Thyroid gland (tissue), 4 donors: ENCODE measurements around the gene SLC25A1. TPM values are rescaled to one million over a fixed set of nuclear protein-coding genes. Genes with fewer than 3 reads are reported as not detected.

Source experiments
- DNase-seq, 2 donors: peaks; one replicate each; pipeline ENCODE4 v3.0.0-alpha.2; 2019
- H3K27ac ChIP-seq, 3 donors: fragments of 200-600 bp; sonication (generic); 1 replicate in 2 of 3; 2 replicates in 1 of 3; pipeline ENCODE4 v1.5.1; 2016 to 2019; ENCODE audit warnings: mild to moderate bottlenecking in 1 of 3, moderate library complexity in 1 of 3
- H3K27me3 ChIP-seq: fragments of 200-600 bp; sonication (generic); one replicate; pipeline ENCODE4 v1.5.1; 2019
- H3K36me3 ChIP-seq, 2 donors: fragments of 200-600 bp; sonication (generic); one replicate each; pipeline ENCODE4 v1.5.1; 2016 to 2019
- H3K4me1 ChIP-seq, 2 donors: fragments of 200-600 bp; sonication (generic); one replicate each; pipeline ENCODE4 v1.5.1; 2017 to 2019
- H3K4me3 ChIP-seq, 3 donors: fragments of 200-600 bp; sonication (generic); replicated peaks in 1 of 3; 1 replicate in 2 of 3; 2 replicates in 1 of 3; pipeline ENCODE4 v1.5.1; 2016; ENCODE audit warnings: mild to moderate bottlenecking in 1 of 3
- H3K9me3 ChIP-seq: fragments of 200-600 bp; sonication (generic); one replicate; pipeline ENCODE4 v1.5.1; 2017
- POLR2A ChIP-seq, 2 donors: fragments of 450-650 bp; IDR thresholded peaks; one replicate each; pipeline ENCODE4 v1.6.1; 2017; ENCODE audit warnings: antibody characterized with exemption in 2 of 2, mild to moderate bottlenecking in 2 of 2, moderate library complexity in 1 of 2
- WGBS, 2 donors: methylation state at CpG; one replicate each; pipeline ENCODE4 v1.1.5; 2017; 5-methylcytosine and 5-hydroxymethylcytosine counted together
- intact Hi-C: fragments of 100-400 bp; cut with DNase I; formaldehyde crosslinking; loops from one replicate; pipeline ENCODE4 v1.15.1; 2023
- total RNA-seq, 4 donors: library from RNA; depleted of rRNA; stranded (reverse); fragments of >200 nt; gene quantifications; one replicate each; pipeline ENCODE4 v1.2.3, GENCODE V29; 2016
- TF ChIP-seq, protein P1 (sequence below), 6 experiments: fragments of 200-600 bp in 3 of 6; fragments of 450-650 bp in 3 of 6; sonication (generic) in 3 of 6; IDR thresholded peaks; one replicate each; pipeline ENCODE4 v1.5.1; 2016 to 2019; ENCODE audit warnings: antibody characterized with exemption in 6 of 6, mild to moderate bottlenecking in 2 of 6, inconsistent platforms in 1 of 6, moderate library complexity in 1 of 6

The SLC25A1 gene
- total RNA-seq, 4 donors from 2014 or later = 38.7 to 79.9 (median 62.1) TPM

DNA sequence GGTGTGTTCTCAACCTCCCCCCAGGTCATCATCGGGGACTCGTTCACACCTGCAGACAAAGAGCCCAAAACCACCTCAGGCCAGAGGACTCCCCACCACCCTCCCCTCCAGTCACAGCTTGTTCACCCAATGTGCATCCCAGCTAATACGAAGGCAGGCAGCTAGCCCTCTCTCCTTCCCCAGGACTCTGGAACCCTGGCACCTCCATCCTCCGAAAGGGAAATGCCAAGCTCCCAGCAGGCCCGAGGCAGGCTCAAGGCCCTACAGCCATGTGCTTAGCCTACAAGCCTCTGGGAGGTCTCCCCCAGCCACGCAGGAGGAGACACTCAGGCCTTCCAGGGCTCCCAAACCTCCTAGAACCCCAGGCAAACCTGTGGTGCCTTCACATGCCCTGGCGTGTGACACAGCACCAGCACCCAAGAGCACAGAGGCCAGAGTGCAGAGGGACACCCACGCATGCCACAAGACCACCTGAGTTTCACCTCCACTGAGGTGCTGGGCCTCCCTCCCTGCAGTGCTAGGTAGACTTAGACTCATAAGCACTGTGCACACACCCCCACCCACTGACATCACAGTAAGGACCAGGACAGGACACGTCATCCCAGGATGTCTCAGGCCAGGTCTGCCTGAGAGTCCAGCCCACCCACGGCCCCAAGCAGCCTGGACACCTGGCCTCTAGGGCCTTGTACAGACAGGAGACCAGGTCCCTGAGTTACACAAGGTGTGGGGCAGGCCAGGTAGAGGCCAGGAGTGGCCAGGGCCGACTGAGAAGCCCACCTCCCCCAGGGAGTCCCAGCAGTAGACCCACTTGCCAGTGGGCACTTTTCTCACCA is 40.9 kb downstream of the SLC25A1 start:
- Histone ChIP-seq H3K4me3 (no peak overlapping the region), H3K9me3 (no peaks in the 10 kb centered on the region), H3K27me3 (no peaks in the 10 kb centered on the region), H3K27ac (no peak overlapping the region), H3K36me3 (peaks cover 73 to 77% of the 10 kb centered on the region in 2 donors), H3K4me1 (no peaks in the 10 kb centered on the region)
- DNase-seq = no peak
- intact Hi-C loops = no loop called here
- TF ChIP-seq, protein P1, sequence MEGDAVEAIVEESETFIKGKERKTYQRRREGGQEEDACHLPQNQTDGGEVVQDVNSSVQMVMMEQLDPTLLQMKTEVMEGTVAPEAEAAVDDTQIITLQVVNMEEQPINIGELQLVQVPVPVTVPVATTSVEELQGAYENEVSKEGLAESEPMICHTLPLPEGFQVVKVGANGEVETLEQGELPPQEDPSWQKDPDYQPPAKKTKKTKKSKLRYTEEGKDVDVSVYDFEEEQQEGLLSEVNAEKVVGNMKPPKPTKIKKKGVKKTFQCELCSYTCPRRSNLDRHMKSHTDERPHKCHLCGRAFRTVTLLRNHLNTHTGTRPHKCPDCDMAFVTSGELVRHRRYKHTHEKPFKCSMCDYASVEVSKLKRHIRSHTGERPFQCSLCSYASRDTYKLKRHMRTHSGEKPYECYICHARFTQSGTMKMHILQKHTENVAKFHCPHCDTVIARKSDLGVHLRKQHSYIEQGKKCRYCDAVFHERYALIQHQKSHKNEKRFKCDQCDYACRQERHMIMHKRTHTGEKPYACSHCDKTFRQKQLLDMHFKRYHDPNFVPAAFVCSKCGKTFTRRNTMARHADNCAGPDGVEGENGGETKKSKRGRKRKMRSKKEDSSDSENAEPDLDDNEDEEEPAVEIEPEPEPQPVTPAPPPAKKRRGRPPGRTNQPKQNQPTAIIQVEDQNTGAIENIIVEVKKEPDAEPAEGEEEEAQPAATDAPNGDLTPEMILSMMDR (IDR thresholded peaks at IDR 0.05) = no peak
- no peak for TF ChIP-seq POLR2A (IDR thresholded peaks at IDR 0.05)
- 97 to 98% methylated on average over 7 to 9 of the region's 11 CpGs for WGBS, 2 donors

DNA sequence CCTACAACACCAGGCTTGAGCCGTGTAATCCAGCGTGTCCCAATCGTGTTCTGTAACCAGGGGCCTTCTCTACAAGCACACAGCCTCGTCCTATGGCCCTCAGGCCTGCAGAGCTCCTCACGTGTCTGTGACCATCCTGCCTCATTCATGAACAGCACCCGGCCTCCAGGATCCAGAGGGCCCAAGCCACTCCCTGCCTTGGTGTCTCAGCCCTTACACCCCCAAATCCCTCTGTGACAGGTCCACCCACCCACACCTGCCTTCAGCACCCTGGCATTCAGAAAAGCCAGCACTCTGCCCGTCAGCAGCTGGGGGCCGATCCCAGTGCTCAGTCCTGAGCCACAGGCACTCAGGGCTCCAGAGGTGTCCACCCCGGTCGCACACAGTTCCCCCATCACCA is 41.6 kb downstream of the SLC25A1 start:
- H3K36me3 ChIP-seq = peaks cover 66 to 72% of the 10 kb centered on the region in 2 donors
- WGBS, 2 donors = 94 to 100% methylated on average over 7 to 10 of the region's 10 CpGs
- H3K27me3 ChIP-seq = no peaks in the 10 kb centered on the region
- H3K4me3 ChIP-seq = no peak overlapping the region
- no peaks in the 10 kb centered on the region for H3K4me1 ChIP-seq
- no peak overlapping the region for H3K27ac ChIP-seq
- no peak for TF ChIP-seq POLR2A (IDR thresholded peaks at IDR 0.05)
- TF ChIP-seq, protein P1 (IDR thresholded peaks at IDR 0.05) = no peak
- H3K9me3 ChIP-seq = no peaks in the 10 kb centered on the region
- no peak for DNase-seq
- intact Hi-C loops = no loop called here

DNA sequence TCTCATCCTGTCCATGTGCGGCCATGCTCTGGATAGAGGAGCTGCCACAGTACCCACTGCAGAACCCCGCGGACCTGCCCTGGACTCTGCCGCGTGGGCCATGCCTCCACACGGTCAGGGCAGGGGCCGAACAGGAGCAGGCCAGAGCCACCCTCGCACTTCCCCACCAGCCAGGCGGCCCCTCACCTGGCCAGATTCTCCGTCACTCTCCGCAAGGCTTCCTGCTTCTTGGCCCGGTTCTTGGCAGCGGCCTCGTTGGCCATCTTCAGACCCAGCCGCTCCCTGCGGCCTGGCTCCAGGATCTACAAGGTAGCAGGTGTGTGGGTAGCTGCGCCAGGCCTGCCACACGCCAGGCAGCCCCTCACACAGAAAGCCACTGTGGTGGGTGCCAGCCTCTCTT is 43.7 kb downstream of the SLC25A1 start:
- WGBS, 2 donors = 89 to 93% methylated on average over 16 to 18 of the region's 18 CpGs
- Histone ChIP-seq H3K27ac (no peak overlapping the region), H3K4me1 (no peaks in the 10 kb centered on the region), H3K27me3 (no peaks in the 10 kb centered on the region), H3K36me3 (peaks cover 50 to 55% of the 10 kb centered on the region in 2 donors), H3K9me3 (no peaks in the 10 kb centered on the region), H3K4me3 (no peak overlapping the region)
- TF ChIP-seq POLR2A (IDR thresholded peaks at IDR 0.05) = no peak
- TF ChIP-seq, protein P1 (IDR thresholded peaks at IDR 0.05) = no peak
- intact Hi-C loops = no loop called here
- DNase-seq = no peak

DNA sequence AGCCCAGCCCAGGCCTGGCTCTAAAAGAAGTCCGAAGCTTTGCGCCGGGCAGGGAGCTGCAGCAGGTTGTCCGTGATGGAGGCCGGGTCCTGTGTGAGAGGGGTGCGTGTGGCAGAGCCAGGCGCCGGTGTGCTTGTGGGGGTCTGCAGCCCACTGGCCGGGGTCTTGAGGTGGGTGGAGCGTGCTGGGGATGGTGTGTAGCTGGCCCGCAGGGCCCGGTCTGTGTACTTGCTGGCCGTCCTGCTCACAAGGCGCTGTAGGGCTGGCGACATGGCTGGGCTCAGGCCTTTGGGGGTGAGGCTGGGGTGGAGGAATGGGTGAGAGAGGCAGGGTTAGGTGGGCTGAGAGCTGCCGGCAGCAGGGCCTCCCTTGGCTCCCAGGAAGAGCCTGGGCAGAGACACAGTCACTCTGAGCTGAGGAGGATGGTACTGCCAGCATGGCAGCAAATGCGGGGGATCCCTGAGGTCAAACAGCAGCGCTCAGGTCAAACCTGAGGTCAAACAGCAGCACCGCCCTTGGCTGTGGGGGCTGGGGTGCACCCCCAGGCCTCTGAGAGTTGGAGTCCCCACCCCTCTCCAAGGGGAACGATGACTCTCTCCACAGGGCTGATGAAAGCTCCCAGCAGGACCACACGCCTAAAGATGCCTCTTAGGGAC is 44.2 kb downstream of the SLC25A1 start:
- Histone ChIP-seq H3K4me3 (no peak overlapping the region), H3K9me3 (no peaks in the 10 kb centered on the region), H3K36me3 (peaks cover 44 to 49% of the 10 kb centered on the region in 2 donors), H3K4me1 (no peaks in the 10 kb centered on the region), H3K27me3 (no peaks in the 10 kb centered on the region), H3K27ac (no peak overlapping the region)
- intact Hi-C loops = no loop called here
- TF ChIP-seq POLR2A (IDR thresholded peaks at IDR 0.05) = no peak
- TF ChIP-seq, protein P1 (IDR thresholded peaks at IDR 0.05) = no peak
- DNase-seq = no peak
- WGBS, 2 donors = 92 to 99% methylated on average over 14 to 21 of the region's 21 CpGs

DNA sequence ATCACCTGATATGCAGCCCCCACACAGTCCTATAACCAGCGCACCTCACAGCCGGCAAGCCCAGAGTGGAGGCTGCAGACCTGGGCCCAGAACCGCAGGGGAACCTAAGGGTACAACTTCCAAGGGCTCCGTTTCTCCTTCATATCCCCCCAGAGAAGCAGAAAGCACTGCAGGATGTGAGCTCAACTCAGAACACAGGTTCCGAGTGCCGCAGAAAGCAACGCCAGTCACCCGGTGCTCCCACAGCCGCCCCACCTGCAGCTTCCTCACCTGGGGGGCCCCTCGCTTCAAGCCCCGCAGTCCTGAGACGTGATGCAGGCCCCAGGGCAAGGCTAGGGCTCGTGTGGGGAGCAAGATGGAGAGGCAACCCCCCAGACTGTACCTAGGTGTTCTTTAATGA is 45.0 kb downstream of the SLC25A1 start:
- Histone ChIP-seq H3K27ac (no peak overlapping the region), H3K4me3 (no peak overlapping the region), H3K27me3 (no peaks in the 10 kb centered on the region), H3K36me3 (peaks cover 37 to 42% of the 10 kb centered on the region in 2 donors), H3K9me3 (no peaks in the 10 kb centered on the region), H3K4me1 (no peaks in the 10 kb centered on the region)
- whole genome bisulfite sequencing, 2 donors = 97 to 98% methylated on average over 6 to 13 of the region's 13 CpGs
- no peak for DNase-seq
- TF ChIP-seq, protein P1 (IDR thresholded peaks at IDR 0.05) = no peak
- TF ChIP-seq POLR2A (IDR thresholded peaks at IDR 0.05) = no peak
- intact Hi-C loops = no loop called here
